HepG2 (cell line): ENCODE data around the gene LAMC1. TPM values are rescaled to one million over a fixed set of nuclear protein-coding genes. Genes with fewer than 3 reads are reported as not detected.
A peak's percentile ranks its signal among the peaks of the same experiment; 100 is the strongest.

Experiments
- BHLHE40 ChIP-seq: IDR thresholded peaks from 2 replicates; pipeline ENCODE4 v1.6.1; 2011; ENCODE audit warnings: low read length, improper control_type of control experiment
- CCAR2 ChIP-seq: fragments of 200-400 bp; formaldehyde crosslinking; optimal IDR thresholded peaks from 2 replicates; pipeline ENCODE3; 2018; ENCODE audit warnings: low read depth, mild to moderate bottlenecking, low read length, moderate library complexity
- KLF12 ChIP-seq: sonication (generic); formaldehyde crosslinking; IDR thresholded peaks from 2 replicates; pipeline ENCODE4 v1.4.0; 2020; ENCODE audit warnings: missing genetic modification reagents, borderline replicate concordance
- MEIS1 ChIP-seq: sonication (generic); formaldehyde crosslinking; IDR thresholded peaks from 2 replicates; pipeline ENCODE4 v1.9.0; 2021; ENCODE audit warnings: mild to moderate bottlenecking, missing genetic modification reagents, moderate library complexity, borderline replicate concordance
- MXD4 ChIP-seq: IDR thresholded peaks from 2 replicates; pipeline ENCODE4 v1.6.1; 2016; ENCODE audit warnings: mild to moderate bottlenecking, missing biosample characterization, missing genetic modification reagents
- MXI1 ChIP-seq: IDR thresholded peaks from 3 replicates; pipeline ENCODE4 v1.6.1; 2012; ENCODE audit warnings: low read depth, low read length, inconsistent platforms, borderline replicate concordance
- PHF20 ChIP-seq: sonication (generic); formaldehyde crosslinking; IDR thresholded peaks from 2 replicates; pipeline ENCODE4 v1.5.0; 2020; ENCODE audit warnings: mild to moderate bottlenecking, missing genetic modification reagents
- POLR2G ChIP-seq: fragments of 200-400 bp; formaldehyde crosslinking; IDR thresholded peaks from 2 replicates; pipeline ENCODE4 v1.6.1; 2018; ENCODE audit warnings: mild to moderate bottlenecking, low read depth, low read length, moderate library complexity
- PRPF4 ChIP-seq: fragments of 200-400 bp; formaldehyde crosslinking; IDR thresholded peaks from 2 replicates; pipeline ENCODE4 v1.6.1; 2016; ENCODE audit warnings: low read length, low read depth; ENCODE audit not compliant: poor library complexity, severe bottlenecking
- RBM39 ChIP-seq: fragments of 200-400 bp; formaldehyde crosslinking; IDR thresholded peaks from one replicate; pipeline ENCODE4 v1.6.1; 2018; ENCODE audit warnings: antibody characterized with exemption, mild to moderate bottlenecking, low read depth, low read length; ENCODE audit not compliant: poor library complexity, severe bottlenecking
- SAP130 ChIP-seq: IDR thresholded peaks from 2 replicates; pipeline ENCODE4 v1.6.1; 2016; ENCODE audit warnings: low read depth
- SMC3 ChIP-seq: IDR thresholded peaks from 2 replicates; pipeline ENCODE4 v1.6.1; 2011; ENCODE audit warnings: low read length, improper control_type of control experiment
- SYNCRIP ChIP-seq: fragments of 200-400 bp; formaldehyde crosslinking; IDR thresholded peaks from 2 replicates; pipeline ENCODE4 v1.6.1; 2018; ENCODE audit warnings: mild to moderate bottlenecking, low read depth, low read length; ENCODE audit not compliant: insufficient read depth
- ZNF12 ChIP-seq: sonication (generic); formaldehyde crosslinking; IDR thresholded peaks from 2 replicates; pipeline ENCODE4 v1.5.0; 2020; ENCODE audit warnings: missing genetic modification reagents
- ZNF121 ChIP-seq: sonication (generic); formaldehyde crosslinking; IDR thresholded peaks from 2 replicates; pipeline ENCODE4 v1.5.0; 2020; ENCODE audit warnings: mild to moderate bottlenecking, missing genetic modification reagents
- ZNF230 ChIP-seq: sonication (generic); formaldehyde crosslinking; IDR thresholded peaks from 2 replicates; pipeline ENCODE4 v1.4.0; 2020; ENCODE audit warnings: mild to moderate bottlenecking, missing genetic modification reagents
- ZNF292 ChIP-seq: sonication (generic); formaldehyde crosslinking; IDR thresholded peaks from 2 replicates; pipeline ENCODE4 v1.8.1; 2022; ENCODE audit warnings: mild to moderate bottlenecking, low read depth, missing genetic modification reagents, borderline replicate concordance
- ZNF33A ChIP-seq: sonication (generic); formaldehyde crosslinking; IDR thresholded peaks from 2 replicates; pipeline ENCODE4 v1.5.1; 2020; ENCODE audit warnings: missing genetic modification reagents, mild to moderate bottlenecking, moderate library complexity, borderline replicate concordance
- ZNF33B ChIP-seq: sonication (generic); formaldehyde crosslinking; IDR thresholded peaks from 2 replicates; pipeline ENCODE4 v1.5.1; 2020; ENCODE audit warnings: mild to moderate bottlenecking, missing genetic modification reagents
- ZNF670 ChIP-seq: sonication (generic); formaldehyde crosslinking; IDR thresholded peaks from 2 replicates; pipeline ENCODE4 v1.8.0; 2022; ENCODE audit warnings: mild to moderate bottlenecking, missing genetic modification reagents, borderline replicate concordance
- ZNF775 ChIP-seq: sonication (generic); formaldehyde crosslinking; IDR thresholded peaks from 2 replicates; pipeline ENCODE4 v1.4.0; 2020; ENCODE audit warnings: missing genetic modification reagents, mild to moderate bottlenecking, moderate library complexity, borderline replicate concordance
- polyA plus RNA-seq, 8 experiments: library from polyadenylated mRNA; depleted of rRNA in 3 of 8; stranded (reverse) in 7 of 8; unstranded in 1 of 8; fragments of >200 nt; fragmentation: Illumina TruSeq in 4 of 8; extraction: Trizol in 4 of 8; gene quantifications; 2 replicates each; pipeline versions ENCODE4 v1.2.1 to v1.2.3, GENCODE V29; 2011 to 2016; ENCODE audit warnings: low read depth in 4 of 8, missing spikeins in 1 of 8, mixed read lengths in 1 of 8; ENCODE audit not compliant: insufficient read depth in 1 of 8
- total RNA-seq, 5 experiments: library from RNA; depleted of rRNA; stranded (reverse); fragments of >200 nt; fragmentation: Illumina TruSeq; extraction: Trizol; gene quantifications; 2 replicates each; pipeline ENCODE4 v1.2.3, GENCODE V29; 2016; ENCODE audit warnings: low read depth in 1 of 5
- TF ChIP-seq, protein P1 (sequence below): sonication (generic); formaldehyde crosslinking; IDR thresholded peaks from 2 replicates; pipeline ENCODE4 v1.4.0; 2020; ENCODE audit warnings: mild to moderate bottlenecking, missing genetic modification reagents
- TF ChIP-seq, protein P2 (sequence below): sonication (generic); formaldehyde crosslinking; IDR thresholded peaks from 2 replicates; pipeline ENCODE4 v1.4.0; 2020; ENCODE audit warnings: missing genetic modification reagents
- TF ChIP-seq, protein P3 (sequence below): sonication (generic); formaldehyde crosslinking; IDR thresholded peaks from 2 replicates; pipeline ENCODE4 v1.4.0; 2020; ENCODE audit warnings: missing genetic modification reagents

Gene LAMC1
- total and polyA plus RNA-seq, 2 of the 13 experiments (the other 11 are each of a cell fraction or from before 2014, with no cell fraction given), result 58.5 to 137 TPM

DNA sequence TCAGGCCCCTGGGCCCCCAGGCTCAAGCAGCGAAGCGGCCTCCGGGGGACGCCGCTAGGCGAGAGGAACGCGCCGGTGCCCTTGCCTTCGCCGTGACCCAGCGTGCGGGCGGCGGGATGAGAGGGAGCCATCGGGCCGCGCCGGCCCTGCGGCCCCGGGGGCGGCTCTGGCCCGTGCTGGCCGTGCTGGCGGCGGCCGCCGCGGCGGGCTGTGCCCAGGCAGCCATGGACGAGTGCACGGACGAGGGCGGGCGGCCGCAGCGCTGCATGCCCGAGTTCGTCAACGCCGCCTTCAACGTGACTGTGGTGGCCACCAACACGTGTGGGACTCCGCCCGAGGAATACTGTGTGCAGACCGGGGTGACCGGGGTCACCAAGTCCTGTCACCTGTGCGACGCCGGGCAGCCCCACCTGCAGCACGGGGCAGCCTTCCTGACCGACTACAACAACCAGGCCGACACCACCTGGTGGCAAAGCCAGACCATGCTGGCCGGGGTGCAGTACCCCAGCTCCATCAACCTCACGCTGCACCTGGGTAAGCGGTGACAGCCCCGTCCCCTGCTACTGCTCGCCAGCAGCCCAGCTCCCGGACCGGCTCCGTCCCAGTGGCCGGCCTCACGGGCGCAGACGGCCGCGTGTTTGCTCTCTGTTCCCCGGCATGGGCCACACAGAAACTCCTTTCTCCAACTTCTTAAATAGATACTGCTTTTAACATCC lies 539 bp downstream of the LAMC1 start (continued):
- no peak for TF ChIP-seq ZNF33A (CRISPR knock-in tag)
- no peak for TF ChIP-seq PHF20 (CRISPR knock-in tag)
- TF ChIP-seq SYNCRIP, result no peak
- peak; percentile 85 for TF ChIP-seq SAP130
- no peak for TF ChIP-seq ZNF775 (CRISPR knock-in tag)
- TF ChIP-seq, protein P1, sequence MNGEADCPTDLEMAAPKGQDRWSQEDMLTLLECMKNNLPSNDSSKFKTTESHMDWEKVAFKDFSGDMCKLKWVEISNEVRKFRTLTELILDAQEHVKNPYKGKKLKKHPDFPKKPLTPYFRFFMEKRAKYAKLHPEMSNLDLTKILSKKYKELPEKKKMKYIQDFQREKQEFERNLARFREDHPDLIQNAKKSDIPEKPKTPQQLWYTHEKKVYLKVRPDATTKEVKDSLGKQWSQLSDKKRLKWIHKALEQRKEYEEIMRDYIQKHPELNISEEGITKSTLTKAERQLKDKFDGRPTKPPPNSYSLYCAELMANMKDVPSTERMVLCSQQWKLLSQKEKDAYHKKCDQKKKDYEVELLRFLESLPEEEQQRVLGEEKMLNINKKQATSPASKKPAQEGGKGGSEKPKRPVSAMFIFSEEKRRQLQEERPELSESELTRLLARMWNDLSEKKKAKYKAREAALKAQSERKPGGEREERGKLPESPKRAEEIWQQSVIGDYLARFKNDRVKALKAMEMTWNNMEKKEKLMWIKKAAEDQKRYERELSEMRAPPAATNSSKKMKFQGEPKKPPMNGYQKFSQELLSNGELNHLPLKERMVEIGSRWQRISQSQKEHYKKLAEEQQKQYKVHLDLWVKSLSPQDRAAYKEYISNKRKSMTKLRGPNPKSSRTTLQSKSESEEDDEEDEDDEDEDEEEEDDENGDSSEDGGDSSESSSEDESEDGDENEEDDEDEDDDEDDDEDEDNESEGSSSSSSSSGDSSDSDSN (CRISPR knock-in tag), result peak; percentile 100
- TF ChIP-seq SMC3, result no peak
- TF ChIP-seq POLR2G, result peak; percentile 51; the same call in 1 of the 2 replicates
- TF ChIP-seq RBM39, result no peak
- peak; percentile 51; the same call in 1 of the 2 replicates for TF ChIP-seq KLF12
- TF ChIP-seq MXD4, result peak; percentile 35; the same call in 1 of the 2 replicates
- TF ChIP-seq MXI1, result peak; percentile 63; the same call in 1 of the 3 replicates
- no peak for TF ChIP-seq CCAR2
- TF ChIP-seq BHLHE40, result peak; percentile 42; the same call in 1 of the 2 replicates
- 0 out of 2 replicates have a peak, but pooled peaks have one; percentile 15 for TF ChIP-seq MEIS1
- peak; percentile 90 for TF ChIP-seq ZNF292 (CRISPR knock-in tag)
- peak; percentile 96 for TF ChIP-seq ZNF121 (CRISPR knock-in tag)
- peak; percentile 42; the same call in 1 of the 2 replicates for TF ChIP-seq ZNF670 (CRISPR knock-in tag)
- TF ChIP-seq PRPF4, result no peak
- TF ChIP-seq, protein P2, sequence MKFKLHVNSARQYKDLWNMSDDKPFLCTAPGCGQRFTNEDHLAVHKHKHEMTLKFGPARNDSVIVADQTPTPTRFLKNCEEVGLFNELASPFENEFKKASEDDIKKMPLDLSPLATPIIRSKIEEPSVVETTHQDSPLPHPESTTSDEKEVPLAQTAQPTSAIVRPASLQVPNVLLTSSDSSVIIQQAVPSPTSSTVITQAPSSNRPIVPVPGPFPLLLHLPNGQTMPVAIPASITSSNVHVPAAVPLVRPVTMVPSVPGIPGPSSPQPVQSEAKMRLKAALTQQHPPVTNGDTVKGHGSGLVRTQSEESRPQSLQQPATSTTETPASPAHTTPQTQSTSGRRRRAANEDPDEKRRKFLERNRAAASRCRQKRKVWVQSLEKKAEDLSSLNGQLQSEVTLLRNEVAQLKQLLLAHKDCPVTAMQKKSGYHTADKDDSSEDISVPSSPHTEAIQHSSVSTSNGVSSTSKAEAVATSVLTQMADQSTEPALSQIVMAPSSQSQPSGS (CRISPR knock-in tag), result peak; percentile 47; the same call in 1 of the 2 replicates
- TF ChIP-seq, protein P3, sequence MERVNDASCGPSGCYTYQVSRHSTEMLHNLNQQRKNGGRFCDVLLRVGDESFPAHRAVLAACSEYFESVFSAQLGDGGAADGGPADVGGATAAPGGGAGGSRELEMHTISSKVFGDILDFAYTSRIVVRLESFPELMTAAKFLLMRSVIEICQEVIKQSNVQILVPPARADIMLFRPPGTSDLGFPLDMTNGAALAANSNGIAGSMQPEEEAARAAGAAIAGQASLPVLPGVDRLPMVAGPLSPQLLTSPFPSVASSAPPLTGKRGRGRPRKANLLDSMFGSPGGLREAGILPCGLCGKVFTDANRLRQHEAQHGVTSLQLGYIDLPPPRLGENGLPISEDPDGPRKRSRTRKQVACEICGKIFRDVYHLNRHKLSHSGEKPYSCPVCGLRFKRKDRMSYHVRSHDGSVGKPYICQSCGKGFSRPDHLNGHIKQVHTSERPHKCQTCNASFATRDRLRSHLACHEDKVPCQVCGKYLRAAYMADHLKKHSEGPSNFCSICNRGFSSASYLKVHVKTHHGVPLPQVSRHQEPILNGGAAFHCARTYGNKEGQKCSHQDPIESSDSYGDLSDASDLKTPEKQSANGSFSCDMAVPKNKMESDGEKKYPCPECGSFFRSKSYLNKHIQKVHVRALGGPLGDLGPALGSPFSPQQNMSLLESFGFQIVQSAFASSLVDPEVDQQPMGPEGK, result peak; percentile 62
- TF ChIP-seq ZNF12 (CRISPR knock-in tag), result no peak
- TF ChIP-seq ZNF33B (CRISPR knock-in tag), result peak; percentile 81; the same call in 1 of the 2 replicates
- 0 out of 2 replicates have a peak, but pooled peaks have one; percentile 65 for TF ChIP-seq ZNF230 (CRISPR knock-in tag)
